Measurements from ENCODE around the gene PDZD2.

DNA sequence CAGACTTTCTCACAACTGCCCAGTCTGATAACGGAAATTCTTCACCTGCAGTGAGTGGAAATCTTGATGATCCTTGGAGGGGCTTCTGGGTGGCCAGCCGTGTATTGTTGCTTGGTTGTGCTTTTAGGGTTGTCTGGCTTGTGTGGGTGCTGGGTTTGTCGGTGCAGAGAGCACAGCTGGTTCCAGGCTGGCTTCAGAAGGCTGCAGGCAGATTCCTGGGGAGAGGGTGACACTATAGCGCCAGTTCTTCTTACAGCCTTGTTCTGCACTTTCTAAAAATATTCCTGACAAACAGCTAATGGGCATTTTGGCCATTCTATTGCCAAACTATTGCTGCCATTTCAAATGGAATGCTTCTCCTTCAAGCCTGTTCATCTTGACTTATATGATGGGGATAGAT, 99.3 kb downstream of the PDZD2 start:
- TF ChIP-seq CTCF (IDR thresholded peaks at IDR 0.05; ENCODE audit: low read depth, low read length, poor library complexity, severe bottlenecking) (no peak), EZH2phosphoT487 (IDR thresholded peaks at IDR 0.05; ENCODE audit: borderline replicate concordance, low read length) (no peak)

Measured in DOHH2 (cell line).